GM23338 (cell line): Measurements from ENCODE around the gene S100A7. TPM values are rescaled to one million over a fixed set of nuclear protein-coding genes. Genes with fewer than 3 reads are reported as not detected.

Experiments
- ATAC-seq: fragments of 200-7000 bp; cut with Tn5 transposase; 3 replicates; pipeline ENCODE4 v1.9.1; 2020
- DNase-seq: peaks from one replicate; pipeline ENCODE4 v3.0.0-alpha.2; 2015; ENCODE audit warnings: low spot score
- H2AFZ ChIP-seq: fragments of 200-600 bp; sonication (generic); 2 replicates; pipeline ENCODE4 v1.8.0; 2016; ENCODE audit warnings: antibody characterized with exemption, mild to moderate bottlenecking, moderate library complexity
- H3F3A ChIP-seq: fragments of 200-600 bp; sonication (generic); replicated peaks from 2 replicates; pipeline ENCODE4 v1.8.0; 2017; ENCODE audit warnings: antibody characterized with exemption, mixed run types, low read depth
- H3K27ac ChIP-seq: fragments of 200-600 bp; sonication (generic); 2 replicates; pipeline ENCODE4 v1.6.1; 2016; ENCODE audit warnings: low read depth
- H3K27me3 ChIP-seq: fragments of 200-600 bp; sonication (generic); 2 replicates; pipeline ENCODE4 v1.8.0; 2016; ENCODE audit warnings: mild to moderate bottlenecking, mixed run types, moderate library complexity; ENCODE audit not compliant: insufficient read depth
- H3K36me3 ChIP-seq: fragments of 200-600 bp; sonication (generic); 2 replicates; pipeline ENCODE4 v1.8.0; 2016; ENCODE audit warnings: mild to moderate bottlenecking; ENCODE audit not compliant: insufficient read depth
- H3K4me1 ChIP-seq: fragments of 200-600 bp; sonication (generic); 2 replicates; pipeline ENCODE4 v1.8.0; 2016; ENCODE audit warnings: mild to moderate bottlenecking, moderate library complexity; ENCODE audit not compliant: insufficient read depth
- H3K4me2 ChIP-seq: fragments of 200-600 bp; sonication (generic); 2 replicates; pipeline ENCODE4 v1.7.1; 2017; ENCODE audit warnings: mixed run types
- H3K4me3 ChIP-seq: fragments of 200-600 bp; sonication (generic); 2 replicates; pipeline ENCODE4 v1.6.1; 2016; ENCODE audit warnings: mixed run types
- H3K79me2 ChIP-seq: fragments of 200-600 bp; sonication (generic); replicated peaks from 2 replicates; pipeline ENCODE4 v1.8.0; 2017; ENCODE audit warnings: mild to moderate bottlenecking; ENCODE audit not compliant: insufficient read depth
- H3K9me2 ChIP-seq: fragments of 200-600 bp; sonication (generic); 2 replicates; pipeline ENCODE4 v1.8.0; 2017; ENCODE audit not compliant: insufficient read depth
- H4K20me1 ChIP-seq: fragments of 200-600 bp; sonication (generic); replicated peaks from 2 replicates; pipeline ENCODE4 v1.8.0; 2017; ENCODE audit warnings: mild to moderate bottlenecking; ENCODE audit not compliant: insufficient read depth
- H3K27ac Mint-ChIP-seq: 2 replicates; pipeline ENCODE4 v1.8.0; 2020; ENCODE audit warnings: inconsistent platforms, mild to moderate bottlenecking, moderate library complexity, mixed read lengths
- H3K27me3 Mint-ChIP-seq: 3 replicates; pipeline ENCODE4 v1.8.0; 2022; ENCODE audit warnings: low read depth, mild to moderate bottlenecking, moderate library complexity, mixed read lengths, inconsistent platforms; ENCODE audit not compliant: insufficient read depth, poor library complexity
- H3K36me3 Mint-ChIP-seq: 3 replicates; pipeline ENCODE4 v1.8.0; 2021; ENCODE audit warnings: low read depth, mild to moderate bottlenecking, inconsistent platforms, moderate library complexity, mixed read lengths
- H3K4me1 Mint-ChIP-seq: 3 replicates; pipeline ENCODE4 v1.8.0; 2020; ENCODE audit warnings: mild to moderate bottlenecking, inconsistent platforms, mixed read lengths
- H3K4me3 Mint-ChIP-seq: 3 replicates; pipeline ENCODE4 v1.8.0; 2021; ENCODE audit warnings: moderate library complexity, mild to moderate bottlenecking, inconsistent platforms, mixed read lengths
- H3K9me3 Mint-ChIP-seq: 3 replicates; pipeline ENCODE4 v1.8.0; 2020; ENCODE audit warnings: moderate library complexity, mild to moderate bottlenecking, inconsistent platforms, mixed read lengths
- EZH2 ChIP-seq: fragments of 200-600 bp; sonication (generic); IDR thresholded peaks from one replicate; pipeline ENCODE4 v1.8.0; 2017; ENCODE audit warnings: antibody characterized with exemption, mild to moderate bottlenecking, low read depth; ENCODE audit not compliant: unreplicated experiment
- EZH2phosphoT487 ChIP-seq: fragments of 200-600 bp; sonication (generic); IDR thresholded peaks from one replicate; pipeline ENCODE4 v1.8.1; 2018; ENCODE audit warnings: antibody characterized with exemption; ENCODE audit not compliant: unreplicated experiment
- JUNB ChIP-seq: IDR thresholded peaks from one replicate; pipeline ENCODE4 v1.6.1; 2016; ENCODE audit warnings: antibody characterized with exemption; ENCODE audit not compliant: unreplicated experiment
- STAT1 ChIP-seq: IDR thresholded peaks from one replicate; pipeline ENCODE4 v1.6.1; 2016; ENCODE audit warnings: antibody characterized with exemption; ENCODE audit not compliant: unreplicated experiment
- ZNF114 ChIP-seq: fragments of 250-450 bp; sonication (Bioruptor Pico); IDR thresholded peaks from 2 replicates; pipeline ENCODE4 v1.5.0; 2020; ENCODE audit warnings: mild to moderate bottlenecking, moderate library complexity
- polyA plus RNA-seq: library from polyadenylated mRNA; unstranded; fragments of >200 nt; fragmentation: Nextera tagmentation; extraction: Ambion mirVana; gene quantifications from 2 replicates; pipeline ENCODE4 v1.2.1, GENCODE V29; 2016
- total RNA-seq: library from RNA; depleted of rRNA; stranded (reverse); fragments of >200 nt; shearing (Covaris generic); gene quantifications from 2 replicates; pipeline ENCODE4 v1.2.3, GENCODE V29; 2014
- TF ChIP-seq, protein P1 (sequence below), 2 experiments: fragments of 200-600 bp in 1 of 2; sonication (generic) in 1 of 2; conservative IDR thresholded peaks; 2 replicates each; pipeline versions ENCODE4 v1.5.1 to v1.6.1; 2016 to 2017; ENCODE audit warnings: antibody characterized with exemption in 2 of 2, low read depth in 2 of 2, mild to moderate bottlenecking in 2 of 2, moderate library complexity in 1 of 2
- TF ChIP-seq, protein P2 (sequence below): fragments of 250-450 bp; sonication (Bioruptor Pico); IDR thresholded peaks from 2 replicates; pipeline ENCODE4 v1.5.0; 2020; ENCODE audit warnings: mild to moderate bottlenecking, moderate library complexity
- TF ChIP-seq, protein P3 (sequence below): IDR thresholded peaks from 2 replicates; pipeline ENCODE4 v1.6.1; 2016; ENCODE audit warnings: antibody characterized with exemption

Gene S100A7
- total and polyA plus RNA-seq, 2 experiments from 2014 or later: not detected

DNA sequence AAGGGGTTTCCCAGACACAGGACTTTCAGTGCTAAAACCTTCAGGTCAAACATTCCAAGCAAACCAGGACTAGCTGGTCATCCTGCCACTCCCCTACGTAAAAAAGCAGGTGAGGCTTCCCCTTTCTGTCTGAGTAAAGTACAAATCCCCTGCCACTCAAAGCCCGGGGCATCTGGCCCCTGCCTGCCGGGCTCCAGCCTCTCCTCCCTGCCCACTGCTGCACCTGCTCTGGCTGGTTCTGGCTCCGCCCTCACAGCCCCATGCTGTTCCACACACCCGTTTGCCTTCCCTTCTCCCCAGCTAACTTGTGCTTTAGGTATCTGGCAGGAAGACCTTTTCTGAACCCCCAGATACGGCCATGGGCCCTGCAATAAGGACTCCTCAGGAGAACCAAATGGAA lies 23.3 kb upstream of the S100A7 start (continued):
- TF ChIP-seq, protein P1, sequence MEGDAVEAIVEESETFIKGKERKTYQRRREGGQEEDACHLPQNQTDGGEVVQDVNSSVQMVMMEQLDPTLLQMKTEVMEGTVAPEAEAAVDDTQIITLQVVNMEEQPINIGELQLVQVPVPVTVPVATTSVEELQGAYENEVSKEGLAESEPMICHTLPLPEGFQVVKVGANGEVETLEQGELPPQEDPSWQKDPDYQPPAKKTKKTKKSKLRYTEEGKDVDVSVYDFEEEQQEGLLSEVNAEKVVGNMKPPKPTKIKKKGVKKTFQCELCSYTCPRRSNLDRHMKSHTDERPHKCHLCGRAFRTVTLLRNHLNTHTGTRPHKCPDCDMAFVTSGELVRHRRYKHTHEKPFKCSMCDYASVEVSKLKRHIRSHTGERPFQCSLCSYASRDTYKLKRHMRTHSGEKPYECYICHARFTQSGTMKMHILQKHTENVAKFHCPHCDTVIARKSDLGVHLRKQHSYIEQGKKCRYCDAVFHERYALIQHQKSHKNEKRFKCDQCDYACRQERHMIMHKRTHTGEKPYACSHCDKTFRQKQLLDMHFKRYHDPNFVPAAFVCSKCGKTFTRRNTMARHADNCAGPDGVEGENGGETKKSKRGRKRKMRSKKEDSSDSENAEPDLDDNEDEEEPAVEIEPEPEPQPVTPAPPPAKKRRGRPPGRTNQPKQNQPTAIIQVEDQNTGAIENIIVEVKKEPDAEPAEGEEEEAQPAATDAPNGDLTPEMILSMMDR (conservative IDR thresholded peaks at IDR 0.05; ENCODE audit: low read depth in 2 of 2): no peak
- no peak for TF ChIP-seq ZNF114 (CRISPR knock-in tag)

DNA sequence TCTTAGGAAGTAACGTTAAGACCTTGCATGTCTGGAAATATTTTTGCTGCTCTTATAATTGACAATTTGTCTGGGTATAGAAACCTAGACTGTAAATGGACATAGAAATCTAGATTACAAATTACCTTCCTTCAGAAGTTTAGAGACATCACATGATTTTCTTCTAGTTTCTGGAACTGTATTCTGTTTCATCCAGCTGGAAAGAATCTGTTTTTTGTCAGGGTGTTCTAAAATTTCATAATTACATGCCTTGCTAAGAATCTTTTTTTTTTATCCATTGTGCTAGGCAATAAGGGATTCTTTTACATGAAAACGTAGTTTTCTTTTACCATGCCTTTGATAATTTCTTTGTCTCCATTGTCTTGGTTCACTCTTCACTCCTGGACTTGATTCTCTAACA lies 20.7 kb upstream of the S100A7 start:
- Histone ChIP-seq H4K20me1 (no peaks in the 10 kb centered on the region), H2AFZ (no peak overlapping the region), H3K4me2 (no peak overlapping the region), H3K79me2 (no peaks in the 10 kb centered on the region), H3K36me3 (no peaks in the 10 kb centered on the region), H3K27me3 (no peaks in the 10 kb centered on the region), H3K9me2 (no peaks in the 10 kb centered on the region), H3K4me1 (peaks cover 9% of the 10 kb centered on the region; the same call in 1 of the 2 replicates), H3K4me3 (no peak overlapping the region), H3F3A (no peaks in the 10 kb centered on the region), H3K27ac (no peak overlapping the region)
- TF ChIP-seq, protein P2, sequence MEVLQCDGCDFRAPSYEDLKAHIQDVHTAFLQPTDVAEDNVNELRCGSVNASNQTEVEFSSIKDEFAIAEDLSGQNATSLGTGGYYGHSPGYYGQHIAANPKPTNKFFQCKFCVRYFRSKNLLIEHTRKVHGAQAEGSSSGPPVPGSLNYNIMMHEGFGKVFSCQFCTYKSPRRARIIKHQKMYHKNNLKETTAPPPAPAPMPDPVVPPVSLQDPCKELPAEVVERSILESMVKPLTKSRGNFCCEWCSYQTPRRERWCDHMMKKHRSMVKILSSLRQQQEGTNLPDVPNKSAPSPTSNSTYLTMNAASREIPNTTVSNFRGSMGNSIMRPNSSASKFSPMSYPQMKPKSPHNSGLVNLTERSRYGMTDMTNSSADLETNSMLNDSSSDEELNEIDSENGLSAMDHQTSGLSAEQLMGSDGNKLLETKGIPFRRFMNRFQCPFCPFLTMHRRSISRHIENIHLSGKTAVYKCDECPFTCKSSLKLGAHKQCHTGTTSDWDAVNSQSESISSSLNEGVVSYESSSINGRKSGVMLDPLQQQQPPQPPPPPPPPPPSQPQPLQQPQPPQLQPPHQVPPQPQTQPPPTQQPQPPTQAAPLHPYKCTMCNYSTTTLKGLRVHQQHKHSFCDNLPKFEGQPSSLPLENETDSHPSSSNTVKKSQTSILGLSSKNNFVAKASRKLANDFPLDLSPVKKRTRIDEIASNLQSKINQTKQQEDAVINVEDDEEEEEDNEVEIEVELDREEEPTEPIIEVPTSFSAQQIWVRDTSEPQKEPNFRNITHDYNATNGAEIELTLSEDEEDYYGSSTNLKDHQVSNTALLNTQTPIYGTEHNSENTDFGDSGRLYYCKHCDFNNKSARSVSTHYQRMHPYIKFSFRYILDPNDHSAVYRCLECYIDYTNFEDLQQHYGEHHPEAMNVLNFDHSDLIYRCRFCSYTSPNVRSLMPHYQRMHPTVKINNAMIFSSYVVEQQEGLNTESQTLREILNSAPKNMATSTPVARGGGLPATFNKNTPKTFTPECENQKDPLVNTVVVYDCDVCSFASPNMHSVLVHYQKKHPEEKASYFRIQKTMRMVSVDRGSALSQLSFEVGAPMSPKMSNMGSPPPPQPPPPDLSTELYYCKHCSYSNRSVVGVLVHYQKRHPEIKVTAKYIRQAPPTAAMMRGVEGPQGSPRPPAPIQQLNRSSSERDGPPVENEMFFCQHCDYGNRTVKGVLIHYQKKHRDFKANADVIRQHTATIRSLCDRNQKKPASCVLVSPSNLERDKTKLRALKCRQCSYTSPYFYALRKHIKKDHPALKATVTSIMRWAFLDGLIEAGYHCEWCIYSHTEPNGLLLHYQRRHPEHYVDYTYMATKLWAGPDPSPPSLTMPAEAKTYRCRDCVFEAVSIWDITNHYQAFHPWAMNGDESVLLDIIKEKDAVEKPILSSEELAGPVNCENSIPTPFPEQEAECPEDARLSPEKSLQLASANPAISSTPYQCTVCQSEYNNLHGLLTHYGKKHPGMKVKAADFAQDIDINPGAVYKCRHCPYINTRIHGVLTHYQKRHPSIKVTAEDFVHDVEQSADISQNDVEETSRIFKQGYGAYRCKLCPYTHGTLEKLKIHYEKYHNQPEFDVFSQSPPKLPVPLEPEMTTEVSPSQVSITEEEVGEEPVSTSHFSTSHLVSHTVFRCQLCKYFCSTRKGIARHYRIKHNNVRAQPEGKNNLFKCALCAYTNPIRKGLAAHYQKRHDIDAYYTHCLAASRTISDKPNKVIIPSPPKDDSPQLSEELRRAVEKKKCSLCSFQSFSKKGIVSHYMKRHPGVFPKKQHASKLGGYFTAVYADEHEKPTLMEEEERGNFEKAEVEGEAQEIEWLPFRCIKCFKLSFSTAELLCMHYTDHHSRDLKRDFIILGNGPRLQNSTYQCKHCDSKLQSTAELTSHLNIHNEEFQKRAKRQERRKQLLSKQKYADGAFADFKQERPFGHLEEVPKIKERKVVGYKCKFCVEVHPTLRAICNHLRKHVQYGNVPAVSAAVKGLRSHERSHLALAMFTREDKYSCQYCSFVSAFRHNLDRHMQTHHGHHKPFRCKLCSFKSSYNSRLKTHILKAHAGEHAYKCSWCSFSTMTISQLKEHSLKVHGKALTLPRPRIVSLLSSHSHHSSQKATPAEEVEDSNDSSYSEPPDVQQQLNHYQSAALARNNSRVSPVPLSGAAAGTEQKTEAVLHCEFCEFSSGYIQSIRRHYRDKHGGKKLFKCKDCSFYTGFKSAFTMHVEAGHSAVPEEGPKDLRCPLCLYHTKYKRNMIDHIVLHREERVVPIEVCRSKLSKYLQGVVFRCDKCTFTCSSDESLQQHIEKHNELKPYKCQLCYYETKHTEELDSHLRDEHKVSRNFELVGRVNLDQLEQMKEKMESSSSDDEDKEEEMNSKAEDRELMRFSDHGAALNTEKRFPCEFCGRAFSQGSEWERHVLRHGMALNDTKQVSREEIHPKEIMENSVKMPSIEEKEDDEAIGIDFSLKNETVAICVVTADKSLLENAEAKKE (CRISPR knock-in tag): no peak
- TF ChIP-seq EZH2: no peak
- TF ChIP-seq STAT1: no peak
- TF ChIP-seq JUNB: no peak
- TF ChIP-seq, protein P1 (conservative IDR thresholded peaks at IDR 0.05; ENCODE audit: low read depth in 2 of 2): no peak
- no peak for TF ChIP-seq EZH2phosphoT487
- TF ChIP-seq, protein P3, sequence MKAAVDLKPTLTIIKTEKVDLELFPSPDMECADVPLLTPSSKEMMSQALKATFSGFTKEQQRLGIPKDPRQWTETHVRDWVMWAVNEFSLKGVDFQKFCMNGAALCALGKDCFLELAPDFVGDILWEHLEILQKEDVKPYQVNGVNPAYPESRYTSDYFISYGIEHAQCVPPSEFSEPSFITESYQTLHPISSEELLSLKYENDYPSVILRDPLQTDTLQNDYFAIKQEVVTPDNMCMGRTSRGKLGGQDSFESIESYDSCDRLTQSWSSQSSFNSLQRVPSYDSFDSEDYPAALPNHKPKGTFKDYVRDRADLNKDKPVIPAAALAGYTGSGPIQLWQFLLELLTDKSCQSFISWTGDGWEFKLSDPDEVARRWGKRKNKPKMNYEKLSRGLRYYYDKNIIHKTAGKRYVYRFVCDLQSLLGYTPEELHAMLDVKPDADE: no peak
- DNase-seq (no peak), ATAC-seq (no peak)
- Mint-ChIP-seq H3K36me3 (no peaks in the 10 kb centered on the region), H3K4me1 (peaks cover 26% of the 10 kb centered on the region), H3K4me3 (no peak overlapping the region), H3K27me3 (no peaks in the 10 kb centered on the region), H3K9me3 (no peaks in the 10 kb centered on the region), H3K27ac (no peak overlapping the region)
